ENCODE results near the gene PLEKHG3.

Gene PLEKHG3

GRCh38 chr14:64767215-64767964 is 63.2 kb downstream of the PLEKHG3 start:
- Histone ChIP-seq H3K9ac (ENCODE audit: low read depth, low read length) (no peak overlapping the region), H3K27me3 (ENCODE audit: insufficient read depth, low read length) (peaks cover 5% of the 10 kb centered on the region; the same call in 1 of the 2 replicates), H3K27ac (ENCODE audit: low read depth, low read length) (peak overlapping the region; percentile 48; the same call in 1 of the 2 replicates), H3K36me3 (ENCODE audit: insufficient read depth, low read length) (no peaks in the 10 kb centered on the region), H3K4me3 (ENCODE audit: low read length) (no peak overlapping the region), H3K9me3 (ENCODE audit: insufficient read depth, low read depth, low read length) (no peaks in the 10 kb centered on the region), H3K4me1 (ENCODE audit: insufficient read depth, low read length) (peaks cover 17% of the 10 kb centered on the region)
- 88% methylated on average over 15 of the region's 15 CpGs for WGBS

GRCh38 chr14:64768401-64769095 is 64.3 kb downstream of the PLEKHG3 start:
- H3K9me3 ChIP-seq (ENCODE audit: insufficient read depth, low read depth, low read length): peaks cover 7% of the 10 kb centered on the region
- 65% methylated on average over 11 of the region's 13 CpGs for WGBS
- no peak overlapping the region for H3K27ac ChIP-seq (ENCODE audit: low read depth, low read length)
- H3K4me1 ChIP-seq (ENCODE audit: insufficient read depth, low read length): peaks cover 16% of the 10 kb centered on the region
- no peak overlapping the region for H3K4me3 ChIP-seq (ENCODE audit: low read length)
- peaks cover 5% of the 10 kb centered on the region; the same call in 1 of the 2 replicates for H3K27me3 ChIP-seq (ENCODE audit: insufficient read depth, low read length)
- no peak overlapping the region for H3K9ac ChIP-seq (ENCODE audit: low read depth, low read length)
- H3K36me3 ChIP-seq (ENCODE audit: insufficient read depth, low read length): no peaks in the 10 kb centered on the region

- 92% methylated on average over 17 of the region's 17 CpGs for WGBS
- Histone ChIP-seq H3K4me3 (ENCODE audit: low read length) (no peak overlapping the region), H3K36me3 (ENCODE audit: insufficient read depth, low read length) (no peaks in the 10 kb centered on the region), H3K9me3 (ENCODE audit: insufficient read depth, low read depth, low read length) (peaks cover 16% of the 10 kb centered on the region), H3K27me3 (ENCODE audit: insufficient read depth, low read length) (peaks cover 3% of the 10 kb centered on the region; the same call in 1 of the 2 replicates), H3K4me1 (ENCODE audit: insufficient read depth, low read length) (peaks cover 8% of the 10 kb centered on the region), H3K9ac (ENCODE audit: low read depth, low read length) (no peak overlapping the region), H3K27ac (ENCODE audit: low read depth, low read length) (no peak overlapping the region)
Measured at GRCh38 chr14:64769096-64770020, 65.1 kb downstream of the PLEKHG3 start.

- 93% methylated on average over 18 of the region's 18 CpGs for WGBS
- Histone ChIP-seq H3K9ac (ENCODE audit: low read depth, low read length) (no peak overlapping the region), H3K27me3 (ENCODE audit: insufficient read depth, low read length) (no peaks in the 10 kb centered on the region), H3K4me1 (ENCODE audit: insufficient read depth, low read length) (peaks cover 5% of the 10 kb centered on the region; the same call in 1 of the 2 replicates), H3K27ac (ENCODE audit: low read depth, low read length) (no peak overlapping the region), H3K9me3 (ENCODE audit: insufficient read depth, low read depth, low read length) (peaks cover 23% of the 10 kb centered on the region), H3K36me3 (ENCODE audit: insufficient read depth, low read length) (no peaks in the 10 kb centered on the region), H3K4me3 (ENCODE audit: low read length) (no peak overlapping the region)
Measured at GRCh38 chr14:64770751-64771150, 66.5 kb downstream of the PLEKHG3 start.

- WGBS: 95% methylated on average over 2 of the region's 2 CpGs
- Histone ChIP-seq H3K9ac (ENCODE audit: low read depth, low read length) (no peak overlapping the region), H3K36me3 (ENCODE audit: insufficient read depth, low read length) (no peaks in the 10 kb centered on the region), H3K4me3 (ENCODE audit: low read length) (no peak overlapping the region), H3K27ac (ENCODE audit: low read depth, low read length) (no peak overlapping the region), H3K27me3 (ENCODE audit: insufficient read depth, low read length) (no peaks in the 10 kb centered on the region), H3K9me3 (ENCODE audit: insufficient read depth, low read depth, low read length) (peaks cover 23% of the 10 kb centered on the region), H3K4me1 (ENCODE audit: insufficient read depth, low read length) (peaks cover 5% of the 10 kb centered on the region; the same call in 1 of the 2 replicates)
Measured at GRCh38 chr14:64771161-64771560, 66.9 kb downstream of the PLEKHG3 start.

GRCh38 chr14:64772397-64772950 is 68.2 kb downstream of the PLEKHG3 start:
- 93% methylated on average over 36 of the region's 36 CpGs for WGBS
- Histone ChIP-seq H3K4me1 (ENCODE audit: insufficient read depth, low read length) (no peaks in the 10 kb centered on the region; the same call in 1 of the 2 replicates), H3K36me3 (ENCODE audit: insufficient read depth, low read length) (no peaks in the 10 kb centered on the region), H3K27ac (ENCODE audit: low read depth, low read length) (no peak overlapping the region), H3K27me3 (ENCODE audit: insufficient read depth, low read length) (no peaks in the 10 kb centered on the region), H3K4me3 (ENCODE audit: low read length) (no peak overlapping the region), H3K9me3 (ENCODE audit: insufficient read depth, low read depth, low read length) (peaks cover 23% of the 10 kb centered on the region), H3K9ac (ENCODE audit: low read depth, low read length) (no peak overlapping the region)

GRCh38 chr14:64773046-64773445 is 68.8 kb downstream of the PLEKHG3 start:
- Histone ChIP-seq H3K9ac (ENCODE audit: low read depth, low read length) (no peak overlapping the region), H3K9me3 (ENCODE audit: insufficient read depth, low read depth, low read length) (peaks cover 23% of the 10 kb centered on the region), H3K4me1 (ENCODE audit: insufficient read depth, low read length) (no peaks in the 10 kb centered on the region; the same call in 1 of the 2 replicates), H3K27ac (ENCODE audit: low read depth, low read length) (no peak overlapping the region), H3K4me3 (ENCODE audit: low read length) (no peak overlapping the region), H3K27me3 (ENCODE audit: insufficient read depth, low read length) (no peaks in the 10 kb centered on the region), H3K36me3 (ENCODE audit: insufficient read depth, low read length) (no peaks in the 10 kb centered on the region)
- WGBS: 94% methylated on average over 18 of the region's 18 CpGs

GRCh38 chr14:64773577-64773976 is 69.4 kb downstream of the PLEKHG3 start:
- Histone ChIP-seq H3K9me3 (ENCODE audit: insufficient read depth, low read depth, low read length) (peaks cover 23% of the 10 kb centered on the region), H3K9ac (ENCODE audit: low read depth, low read length) (no peak overlapping the region), H3K36me3 (ENCODE audit: insufficient read depth, low read length) (no peaks in the 10 kb centered on the region), H3K27ac (ENCODE audit: low read depth, low read length) (no peak overlapping the region), H3K27me3 (ENCODE audit: insufficient read depth, low read length) (no peaks in the 10 kb centered on the region), H3K4me1 (ENCODE audit: insufficient read depth, low read length) (no peaks in the 10 kb centered on the region), H3K4me3 (ENCODE audit: low read length) (no peak overlapping the region)
- WGBS: 93% methylated on average over 3 of the region's 3 CpGs

- Histone ChIP-seq H3K4me3 (ENCODE audit: low read length) (no peak overlapping the region), H3K9ac (ENCODE audit: low read depth, low read length) (no peak overlapping the region), H3K27ac (ENCODE audit: low read depth, low read length) (no peak overlapping the region), H3K36me3 (ENCODE audit: insufficient read depth, low read length) (no peaks in the 10 kb centered on the region), H3K4me1 (ENCODE audit: insufficient read depth, low read length) (no peaks in the 10 kb centered on the region), H3K27me3 (ENCODE audit: insufficient read depth, low read length) (no peaks in the 10 kb centered on the region), H3K9me3 (ENCODE audit: insufficient read depth, low read depth, low read length) (peaks cover 23% of the 10 kb centered on the region)
- 95% methylated on average over 16 of the region's 16 CpGs for WGBS
Measured at GRCh38 chr14:64774272-64774671, 70.0 kb downstream of the PLEKHG3 start.

- H3K36me3 ChIP-seq (ENCODE audit: insufficient read depth, low read length): no peaks in the 10 kb centered on the region
- H3K4me3 ChIP-seq (ENCODE audit: low read length): no peak overlapping the region
- no peaks in the 10 kb centered on the region for H3K4me1 ChIP-seq (ENCODE audit: insufficient read depth, low read length)
- 94% methylated on average over 25 of the region's 25 CpGs for WGBS
- H3K9ac ChIP-seq (ENCODE audit: low read depth, low read length): no peak overlapping the region
- H3K9me3 ChIP-seq (ENCODE audit: insufficient read depth, low read depth, low read length): peaks cover 23% of the 10 kb centered on the region
- no peaks in the 10 kb centered on the region for H3K27me3 ChIP-seq (ENCODE audit: insufficient read depth, low read length)
- H3K27ac ChIP-seq (ENCODE audit: low read depth, low read length): no peak overlapping the region
Measured at GRCh38 chr14:64775081-64775777, 71.0 kb downstream of the PLEKHG3 start.
